ENCODE data around the gene USP2. TPM values are rescaled to one million over a fixed set of nuclear protein-coding genes. Genes with fewer than 3 reads are reported as not detected.

Gene USP2
- total RNA-seq, 2 donors from 2014 or later: 7.9 to 11.6 TPM

GRCh38 chr11:119415966-119416365, 34.5 kb upstream of the USP2 start:
- H3K9ac ChIP-seq (ENCODE audit: low read depth in 2 of 2, low read length in 2 of 2): no peak overlapping the region
- H3K9me3 ChIP-seq: no peaks in the 10 kb centered on the region
- no peaks in the 10 kb centered on the region for H3K36me3 ChIP-seq
- H3K4me3 ChIP-seq: no peak overlapping the region
- no peak for DNase-seq
- H3K27ac ChIP-seq: no peak overlapping the region
- TF ChIP-seq CTCF (IDR thresholded peaks at IDR 0.05): no peak
- no peaks in the 10 kb centered on the region for H3K27me3 ChIP-seq
- intact Hi-C loops (cut with DNase I): no loop called here
- H3K4me1 ChIP-seq: no peaks in the 10 kb centered on the region

- Histone ChIP-seq H3K4me1 (no peaks in the 10 kb centered on the region), H3K4me3 (no peak overlapping the region), H3K9ac (ENCODE audit: low read depth in 2 of 2, low read length in 2 of 2) (no peak overlapping the region), H3K27ac (no peak overlapping the region), H3K36me3 (no peaks in the 10 kb centered on the region), H3K9me3 (no peaks in the 10 kb centered on the region), H3K27me3 (no peaks in the 10 kb centered on the region)
- no peak for TF ChIP-seq CTCF (IDR thresholded peaks at IDR 0.05)
- no peak for DNase-seq
- intact Hi-C loops (cut with DNase I): no loop called here
These were observed 34.0 kb upstream of the USP2 start for GRCh38 chr11:119415517-119415916.

GRCh38 chr11:119414734-119415133, 33.2 kb upstream of the USP2 start:
- Histone ChIP-seq H3K27me3 (no peaks in the 10 kb centered on the region), H3K4me3 (no peak overlapping the region), H3K36me3 (no peaks in the 10 kb centered on the region), H3K27ac (no peak overlapping the region), H3K9ac (ENCODE audit: low read depth in 2 of 2, low read length in 2 of 2) (no peak overlapping the region), H3K9me3 (no peaks in the 10 kb centered on the region), H3K4me1 (no peaks in the 10 kb centered on the region)
- TF ChIP-seq CTCF (IDR thresholded peaks at IDR 0.05): no peak
- no peak for DNase-seq
- intact Hi-C loops (cut with DNase I): no loop called here

GRCh38 chr11:119414321-119414720, 32.8 kb upstream of the USP2 start:
- no peak for TF ChIP-seq CTCF (IDR thresholded peaks at IDR 0.05)
- H3K9me3 ChIP-seq: no peaks in the 10 kb centered on the region
- H3K9ac ChIP-seq (ENCODE audit: low read depth in 2 of 2, low read length in 2 of 2): no peak overlapping the region
- no peak overlapping the region for H3K27ac ChIP-seq
- no peak for DNase-seq
- no peaks in the 10 kb centered on the region for H3K27me3 ChIP-seq
- H3K4me3 ChIP-seq: no peak overlapping the region
- intact Hi-C loops (cut with DNase I): no loop called here
- H3K36me3 ChIP-seq: no peaks in the 10 kb centered on the region
- no peaks in the 10 kb centered on the region for H3K4me1 ChIP-seq

GRCh38 chr11:119412072-119412471, 30.6 kb upstream of the USP2 start:
- intact Hi-C loops (cut with DNase I): no loop called here
- Histone ChIP-seq H3K27ac (no peak overlapping the region), H3K4me1 (no peaks in the 10 kb centered on the region), H3K9me3 (no peaks in the 10 kb centered on the region), H3K4me3 (no peak overlapping the region), H3K27me3 (no peaks in the 10 kb centered on the region), H3K9ac (ENCODE audit: low read depth in 2 of 2, low read length in 2 of 2) (no peak overlapping the region), H3K36me3 (no peaks in the 10 kb centered on the region)
- no peak for DNase-seq
- TF ChIP-seq CTCF (IDR thresholded peaks at IDR 0.05): no peak

GRCh38 chr11:119410501-119410900, 29.0 kb upstream of the USP2 start:
- Histone ChIP-seq H3K4me3 (no peak overlapping the region), H3K27ac (no peak overlapping the region), H3K9ac (ENCODE audit: low read depth in 2 of 2, low read length in 2 of 2) (no peak overlapping the region), H3K36me3 (no peaks in the 10 kb centered on the region), H3K4me1 (no peaks in the 10 kb centered on the region), H3K9me3 (no peaks in the 10 kb centered on the region), H3K27me3 (no peaks in the 10 kb centered on the region)
- no peak for TF ChIP-seq CTCF (IDR thresholded peaks at IDR 0.05)
- intact Hi-C loops (cut with DNase I): no loop called here
- no peak for DNase-seq
